SK-N-SH (cell line): Measurements from ENCODE around the gene PIK3R3. TPM values are rescaled to one million over a fixed set of nuclear protein-coding genes. Genes with fewer than 3 reads are reported as not detected.
A peak's percentile ranks its signal among the peaks of the same experiment; 100 is the strongest.

ENCODE experiments used
- CTCF ChIA-PET: fragments of 300-600, 350-600 bp; formaldehyde crosslinking; extraction: SDS; loops from one replicate; lab custom pipeline; 2021; lab: Yijun Ruan, JAX
- POLR2A ChIA-PET: fragments of 350-600 bp; sonication (Branson Sonifier 250); formaldehyde crosslinking; extraction: SDS; loops from one replicate; lab custom pipeline; 2020; ENCODE audit warnings: antibody characterized with exemption, inconsistent platforms; lab: Yijun Ruan, JAX
- DNase-seq: peaks from one replicate; pipeline ENCODE4 v3.0.0; 2012
- H2AFZ ChIP-seq: fragments of 200-600 bp; sonication (generic); 2 replicates; pipeline ENCODE4 v1.8.1; 2016; ENCODE audit warnings: antibody characterized with exemption, mild to moderate bottlenecking, low read depth
- H3F3A ChIP-seq: fragments of 200-600 bp; sonication (generic); replicated peaks from 2 replicates; pipeline ENCODE3; 2016; ENCODE audit warnings: antibody characterized with exemption, mild to moderate bottlenecking; ENCODE audit not compliant: insufficient read depth
- H3K27ac ChIP-seq, 2 experiments: fragments of 200-500 bp in 1 of 2; fragments of 200-600 bp in 1 of 2; sonication (Bioruptor generic) in 1 of 2; sonication (generic), shearing (Covaris generic) in 1 of 2; 2 replicates each; pipeline versions ENCODE4 v1.5.1 to v1.6.1; 2014 to 2016; ENCODE audit warnings: low read depth in 2 of 2, inconsistent platforms in 1 of 2, low read length in 1 of 2, mild to moderate bottlenecking in 1 of 2, mixed read lengths in 1 of 2
- H3K27me3 ChIP-seq: fragments of 200-600 bp; sonication (generic), shearing (Covaris generic); 2 replicates; pipeline ENCODE4 v1.6.1; 2016; ENCODE audit warnings: mixed run types; ENCODE audit not compliant: insufficient read depth
- H3K36me3 ChIP-seq, 2 experiments: fragments of 200-500 bp in 1 of 2; fragments of 200-600 bp in 1 of 2; sonication (Bioruptor generic) in 1 of 2; sonication (generic) in 1 of 2; replicated peaks in 1 of 2; 2 replicates each; pipeline versions ENCODE3 to v1.5.1; 2014 to 2016; ENCODE audit warnings: low read length in 1 of 2, mild to moderate bottlenecking in 1 of 2; ENCODE audit not compliant: insufficient read depth in 2 of 2, control insufficient read depth in 1 of 2
- H3K4me1 ChIP-seq, 2 experiments: fragments of 200-500 bp in 1 of 2; fragments of 200-600 bp in 1 of 2; sonication (Bioruptor generic) in 1 of 2; sonication (generic), shearing (Covaris generic) in 1 of 2; 2 replicates each; pipeline versions ENCODE4 v1.5.1 to v1.6.1; 2014 to 2016; ENCODE audit warnings: low read depth in 1 of 2, low read length in 1 of 2, mixed run types in 1 of 2; ENCODE audit not compliant: insufficient read depth in 2 of 2, control insufficient read depth in 1 of 2
- H3K4me2 ChIP-seq: fragments of 200-600 bp; sonication (generic), shearing (Covaris generic); 2 replicates; pipeline ENCODE4 v1.6.1; 2017; ENCODE audit warnings: mixed run types
- H3K4me3 ChIP-seq, 2 experiments: fragments of 200-500 bp in 1 of 2; fragments of 200-600 bp in 1 of 2; sonication (Bioruptor generic) in 1 of 2; sonication (generic), shearing (Covaris generic) in 1 of 2; 2 replicates each; pipeline versions ENCODE4 v1.5.1 to v1.8.1; 2014 to 2016; ENCODE audit warnings: low read depth in 2 of 2, inconsistent platforms in 1 of 2, low read length in 1 of 2, mild to moderate bottlenecking in 1 of 2, mixed read lengths in 1 of 2, moderate library complexity in 1 of 2
- H3K79me2 ChIP-seq: fragments of 200-600 bp; sonication (generic); 2 replicates; pipeline ENCODE4 v1.8.1; 2017; ENCODE audit warnings: mild to moderate bottlenecking; ENCODE audit not compliant: insufficient read depth
- H3K9ac ChIP-seq: fragments of 200-600 bp; sonication (generic); 2 replicates; pipeline ENCODE4 v1.6.1; 2017; ENCODE audit warnings: mixed run types
- H3K9me2 ChIP-seq: fragments of 200-600 bp; sonication (generic); 2 replicates; pipeline ENCODE4 v1.6.1; 2017; ENCODE audit warnings: mixed run types
- H3K9me3 ChIP-seq: fragments of 200-600 bp; sonication (generic); 2 replicates; pipeline ENCODE4 v1.6.1; 2017; ENCODE audit warnings: mixed run types, mild to moderate bottlenecking, moderate library complexity
- H4K20me1 ChIP-seq: fragments of 200-600 bp; sonication (generic); 2 replicates; pipeline ENCODE4 v1.6.1; 2017; ENCODE audit warnings: mild to moderate bottlenecking, mixed run types; ENCODE audit not compliant: insufficient read depth
- CTCF ChIP-seq: fragments of 200-600 bp; sonication (generic); IDR thresholded peaks from 2 replicates; pipeline ENCODE4 v1.6.1; 2017; ENCODE audit warnings: antibody characterized with exemption, mild to moderate bottlenecking, moderate library complexity
- FOSL2 ChIP-seq: IDR thresholded peaks from 2 replicates; pipeline ENCODE4 v1.4.0; 2012; ENCODE audit warnings: low read depth, mild to moderate bottlenecking, moderate library complexity, borderline replicate concordance
- GATA2 ChIP-seq: sonication (generic); formaldehyde crosslinking; IDR thresholded peaks from 2 replicates; pipeline ENCODE4 v1.5.0; 2020; ENCODE audit warnings: mild to moderate bottlenecking, missing genetic modification reagents
- JUND ChIP-seq: IDR thresholded peaks from 2 replicates; pipeline ENCODE4 v1.4.0; 2012
- NFIC ChIP-seq: IDR thresholded peaks from 2 replicates; pipeline ENCODE4 v1.4.0; 2012; ENCODE audit warnings: borderline replicate concordance
- NRF1 ChIP-seq: IDR thresholded peaks from 2 replicates; pipeline ENCODE4 v1.6.1; 2012; ENCODE audit warnings: low read depth, mild to moderate bottlenecking, low read length
- RAD21 ChIP-seq: IDR thresholded peaks from 2 replicates; pipeline ENCODE4 v1.6.1; 2012; ENCODE audit warnings: mild to moderate bottlenecking, low read length
- RXRA ChIP-seq: IDR thresholded peaks from 2 replicates; pipeline ENCODE4 v1.4.0; 2012; ENCODE audit warnings: low read depth, mild to moderate bottlenecking, borderline replicate concordance
- TCF12 ChIP-seq: IDR thresholded peaks from 2 replicates; pipeline ENCODE4 v1.4.0; 2012
- TEAD4 ChIP-seq: IDR thresholded peaks from 2 replicates; pipeline ENCODE4 v1.4.0; 2012; ENCODE audit warnings: mild to moderate bottlenecking, borderline replicate concordance; ENCODE audit not compliant: insufficient read depth
- USF1 ChIP-seq: IDR thresholded peaks from 2 replicates; pipeline ENCODE4 v1.4.0; 2012; ENCODE audit warnings: low read depth, borderline replicate concordance
- USF2 ChIP-seq: fragments of 150-350 bp; IDR thresholded peaks from 2 replicates; pipeline ENCODE4 v1.6.1; 2017; ENCODE audit warnings: antibody characterized with exemption, low read length, low read depth, borderline replicate concordance
- WGBS: methylation state at CpG from one replicate; pipeline ENCODE4 v1.1.6; 2017; ENCODE audit warnings: low lambda C conversion rate; 5-methylcytosine and 5-hydroxymethylcytosine counted together
- polyA plus RNA-seq, 3 experiments: library from polyadenylated mRNA; depleted of rRNA; stranded (reverse); fragments of >200 nt; gene quantifications; 2 replicates each; pipeline ENCODE4 v1.2.3, GENCODE V29; 2012

PIK3R3 gene
- polyA plus RNA-seq, 1 of the 3 experiments (the other 2 are of a cell fraction), result 4.0 TPM

- 17% methylated on average over 2 of the region's 4 CpGs for WGBS
- POLR2A ChIA-PET, result interaction anchor here (2.1 kb wide), 1 partner anchor 41 kb away, joined by 8 read pairs; the partner anchor contains the start of gene PIK3R3
Observed at GRCh38 chr1:46173361-46173856, 41.0 kb upstream of the PIK3R3 start.

More at GRCh38 chr1:46173361-46173856, 41.0 kb upstream of the PIK3R3 start:
- Histone ChIP-seq H3K4me3 (no peak overlapping the region), H3K9me3 (no peaks in the 10 kb centered on the region), H3K9me2 (no peaks in the 10 kb centered on the region), H3K79me2 (no peaks in the 10 kb centered on the region), H2AFZ (peak overlapping the region; percentile 53; the same call in 1 of the 2 replicates), H3K27ac (no peak overlapping the region)
- peak; percentile 42 for DNase-seq
- TF ChIP-seq RXRA, result no peak
- TF ChIP-seq CTCF, result no peak
- no peak for TF ChIP-seq USF1
- no peak for TF ChIP-seq TCF12
- TF ChIP-seq FOSL2, result no peak
- TF ChIP-seq JUND, result no peak
- TF ChIP-seq TEAD4, result no peak
- no peak for TF ChIP-seq USF2
- no peak for TF ChIP-seq RAD21
- no peak for TF ChIP-seq NFIC
- no peak for TF ChIP-seq NRF1
- no peak for TF ChIP-seq GATA2 (CRISPR knock-in tag)
- TF ChIP-seq, all 33 proteins: peak for 0
- no peak overlapping the region for H3K9ac ChIP-seq
- H3K27me3 ChIP-seq, result no peaks in the 10 kb centered on the region
- H3K4me2 ChIP-seq, result no peak overlapping the region
- H3K36me3 ChIP-seq, result no peaks in the 10 kb centered on the region
- peaks cover 7 to 9% of the 10 kb centered on the region in 2 experiments; a peak in 2 of 4 replicates for H3K4me1 ChIP-seq
- CTCF ChIA-PET, result interaction anchor here (1.0 kb wide), 1 partner anchor 136 kb away, joined by 4 read pairs; no protein-coding TSS in a partner anchor
- H3F3A ChIP-seq, result peaks cover 5% of the 10 kb centered on the region
- H4K20me1 ChIP-seq, result no peaks in the 10 kb centered on the region
